Stimulated activated CD4-positive, alpha-beta T cell treated with anti-CD3 and anti-CD28 coated beads, TNF-alpha, amount 100 ng/mL, for 4 hours (primary cell): ENCODE results near the gene CES5A.
"Not testable (repeated sequence)": the region's sequence is repeated elsewhere in the genome, so short reads cannot be mapped to it uniquely, and the experiment has no call there.

Experiments used
- DNase-seq, 3 experiments: peaks; one replicate each; pipeline ENCODE4 v3.0.0-alpha.2; 2020; ENCODE audit warnings: low read depth in 3 of 3

Gene CES5A

DNA sequence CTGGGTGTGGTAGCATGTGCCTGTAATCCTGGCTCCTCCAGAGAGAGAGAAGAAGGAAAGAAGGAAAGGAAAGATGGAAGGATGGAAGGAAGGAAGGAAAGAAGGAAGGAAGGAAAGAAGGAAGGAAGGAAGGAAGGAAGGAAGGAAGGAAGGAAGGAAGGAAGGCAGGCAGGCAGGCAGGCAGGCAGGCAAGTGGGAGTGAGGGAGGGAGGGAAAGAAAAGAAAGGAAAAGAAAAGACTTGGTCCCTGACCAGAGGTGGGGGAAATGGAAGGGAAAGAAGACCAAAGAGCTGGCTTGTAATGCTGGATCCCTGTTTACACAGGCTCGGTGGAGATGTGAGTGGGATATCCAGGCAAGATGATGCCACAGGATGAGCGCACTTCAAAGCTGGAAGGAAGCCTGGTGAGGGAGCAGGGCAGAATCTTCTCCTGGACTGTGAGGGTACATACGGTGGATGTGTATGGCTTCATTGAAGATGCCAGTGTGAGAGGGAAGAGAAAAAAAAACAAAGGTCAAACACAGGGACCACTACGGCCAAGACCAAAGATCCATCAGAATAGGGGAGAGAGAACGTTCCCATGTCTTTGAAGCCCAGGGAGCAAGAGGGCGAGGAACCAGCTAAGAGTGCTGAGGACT is 44.4 kb downstream of the CES5A start:
- no peak for DNase-seq

DNA sequence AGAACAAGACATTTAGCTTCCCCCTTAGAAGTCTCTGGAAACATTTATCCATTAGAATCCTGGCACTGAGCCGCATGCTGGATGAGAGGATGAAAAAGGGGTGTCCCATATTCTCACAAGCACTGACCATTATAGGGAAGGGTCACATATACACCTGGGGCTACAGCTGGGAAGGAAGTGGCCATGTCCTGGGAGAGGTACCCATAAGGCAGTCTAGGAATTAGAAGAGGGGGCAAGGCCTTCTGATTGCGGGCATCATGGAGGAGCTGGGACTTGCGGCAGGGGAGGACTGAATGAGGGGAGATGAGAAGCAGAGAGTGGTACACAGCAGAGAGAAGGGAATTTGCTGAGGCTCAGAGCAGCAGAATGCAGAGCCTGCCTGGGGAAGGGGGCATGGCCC is 45.9 kb downstream of the CES5A start:
- DNase-seq, result not testable (repeated sequence)

DNA sequence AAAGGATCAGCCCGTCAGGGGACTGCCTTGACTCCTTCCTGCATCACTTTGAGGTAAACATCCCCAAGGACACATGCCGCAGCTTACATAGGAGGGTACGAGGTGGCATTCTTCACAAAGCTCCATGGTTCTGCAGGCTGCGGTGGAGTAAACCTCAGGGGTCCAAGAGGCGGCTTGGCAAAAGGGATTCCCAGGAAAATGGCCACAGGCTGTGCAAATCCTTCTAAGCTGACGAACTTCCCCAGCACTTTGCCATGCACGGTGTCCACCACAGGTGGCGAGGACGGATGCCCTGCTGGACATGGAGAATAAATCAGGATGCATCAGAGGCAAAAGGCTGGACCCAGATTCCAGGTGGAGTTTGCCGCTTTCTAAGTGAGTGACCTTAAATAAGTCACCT is 46.5 kb downstream of the CES5A start:
- DNase-seq, result no peak

DNA sequence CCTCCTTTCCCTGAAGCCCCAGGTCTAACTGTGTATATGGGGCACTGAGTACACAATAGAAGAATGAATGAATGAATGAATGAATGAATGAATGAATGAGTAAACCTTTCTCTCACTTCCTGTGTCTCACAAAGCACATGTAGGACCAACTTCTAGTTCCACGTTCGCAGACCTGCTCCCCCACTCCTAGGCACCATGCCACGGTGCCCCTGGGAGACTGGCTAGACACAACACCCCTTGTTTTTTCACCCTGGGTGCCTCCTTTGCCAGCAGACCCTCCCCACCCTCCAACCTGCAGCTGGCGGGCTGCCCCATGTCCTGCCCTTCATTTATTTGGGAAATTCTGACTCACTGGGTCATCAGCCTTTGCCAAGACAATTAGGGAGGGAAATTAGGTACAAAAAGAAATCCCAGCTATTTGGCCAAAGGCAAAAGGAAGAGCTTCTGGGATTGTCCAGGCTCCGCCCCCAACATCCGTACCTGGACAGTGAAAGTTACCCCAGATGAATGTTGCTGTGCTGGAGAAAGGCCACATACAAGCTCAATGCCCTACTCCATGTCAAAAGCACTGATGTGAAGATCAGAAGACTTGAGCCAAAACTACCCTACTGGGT is 50.0 kb downstream of the CES5A start:
- DNase-seq, result no peak

DNA sequence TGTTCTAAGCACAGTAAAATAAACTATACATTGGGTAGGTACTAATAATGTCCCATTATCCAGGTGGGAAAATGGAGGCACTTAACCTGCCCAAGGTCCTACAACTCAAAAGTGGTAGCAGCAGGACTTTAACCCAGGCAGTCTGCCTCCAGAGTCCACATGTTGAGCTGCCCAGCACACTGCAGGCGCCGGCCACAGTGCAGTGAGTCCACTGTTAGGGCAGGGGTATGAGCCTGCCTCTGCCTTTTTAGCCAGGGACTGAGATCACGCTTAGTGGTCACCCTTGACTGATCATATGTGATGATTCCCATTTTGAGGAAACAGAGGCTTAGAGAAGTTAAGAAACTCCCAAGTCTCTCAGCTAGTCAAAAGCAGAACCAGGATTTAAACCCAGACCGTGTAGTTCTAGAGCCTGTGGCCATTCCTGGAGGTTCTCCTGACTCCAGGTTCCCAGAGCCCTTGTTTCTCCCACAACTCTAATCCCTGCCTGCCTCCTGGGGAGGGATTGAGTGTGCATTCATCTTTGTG is 50.6 kb downstream of the CES5A start:
- DNase-seq, result no peak

DNA sequence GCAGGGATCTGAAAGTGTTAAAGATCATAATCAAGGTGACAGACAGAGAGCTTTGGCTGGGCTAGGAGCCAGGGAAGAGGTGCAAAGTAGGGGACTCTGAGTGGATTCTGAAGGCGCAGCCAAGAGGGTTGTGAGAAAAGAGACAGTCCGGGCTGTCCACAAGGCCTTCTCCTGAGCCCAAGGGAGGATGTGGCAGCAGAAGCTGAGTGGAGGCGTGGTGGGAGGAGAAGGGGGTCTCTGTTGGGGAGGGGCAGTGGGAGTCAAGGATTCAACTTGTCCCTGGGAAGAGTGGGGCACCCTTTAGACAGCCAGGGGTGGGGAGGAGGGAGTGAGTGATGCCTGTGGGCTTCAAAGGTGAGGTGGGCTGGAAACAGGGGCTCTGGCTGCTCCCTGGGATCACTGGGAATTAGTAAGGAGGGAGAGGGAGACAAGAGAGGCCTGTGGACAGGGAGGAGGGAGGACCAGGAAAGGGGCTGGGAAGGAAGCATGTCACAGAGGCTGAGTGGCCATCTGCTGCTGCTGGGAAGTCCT is 52.8 kb downstream of the CES5A start:
- DNase-seq, result no peak

DNA sequence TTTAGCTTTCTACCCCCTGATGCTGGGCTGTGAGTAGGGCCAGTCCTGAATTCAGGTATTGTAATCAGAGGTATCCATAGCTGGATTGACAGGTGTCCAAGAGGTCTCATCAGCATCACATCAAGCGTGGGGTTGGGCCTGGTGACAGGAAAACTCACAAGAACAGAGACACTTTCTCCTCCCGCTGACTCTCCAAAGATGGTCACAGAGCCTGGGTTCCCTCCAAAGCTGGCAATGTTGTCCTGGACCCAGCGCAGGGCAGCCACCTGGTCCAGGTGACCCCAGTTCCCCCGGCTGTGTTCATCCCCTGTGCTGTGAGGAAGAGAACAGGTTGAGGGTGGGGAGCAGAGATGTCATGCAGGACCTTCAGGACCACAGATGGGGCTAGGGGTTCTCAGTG is 54.0 kb downstream of the CES5A start:
- no peak for DNase-seq

DNA sequence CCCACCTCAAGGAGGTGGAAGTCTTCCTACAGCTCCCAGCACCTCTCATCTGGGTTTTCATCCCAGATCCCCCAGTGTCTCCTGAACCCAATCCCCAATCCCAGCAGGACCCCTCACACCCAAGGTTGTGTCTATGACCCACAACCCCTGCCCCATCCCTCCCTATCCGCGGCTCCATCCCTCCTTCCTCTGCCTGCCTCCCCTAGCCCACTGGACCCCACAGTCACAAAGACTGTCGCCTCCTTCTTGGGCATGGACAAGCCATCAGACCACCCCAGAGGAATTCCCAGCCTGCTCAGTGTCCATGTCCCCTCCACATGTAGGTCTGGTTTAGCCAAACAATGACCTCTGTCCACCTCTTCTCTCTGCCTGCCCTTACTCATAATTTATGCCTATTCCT is 54.6 kb downstream of the CES5A start:
- no peak for DNase-seq

DNA sequence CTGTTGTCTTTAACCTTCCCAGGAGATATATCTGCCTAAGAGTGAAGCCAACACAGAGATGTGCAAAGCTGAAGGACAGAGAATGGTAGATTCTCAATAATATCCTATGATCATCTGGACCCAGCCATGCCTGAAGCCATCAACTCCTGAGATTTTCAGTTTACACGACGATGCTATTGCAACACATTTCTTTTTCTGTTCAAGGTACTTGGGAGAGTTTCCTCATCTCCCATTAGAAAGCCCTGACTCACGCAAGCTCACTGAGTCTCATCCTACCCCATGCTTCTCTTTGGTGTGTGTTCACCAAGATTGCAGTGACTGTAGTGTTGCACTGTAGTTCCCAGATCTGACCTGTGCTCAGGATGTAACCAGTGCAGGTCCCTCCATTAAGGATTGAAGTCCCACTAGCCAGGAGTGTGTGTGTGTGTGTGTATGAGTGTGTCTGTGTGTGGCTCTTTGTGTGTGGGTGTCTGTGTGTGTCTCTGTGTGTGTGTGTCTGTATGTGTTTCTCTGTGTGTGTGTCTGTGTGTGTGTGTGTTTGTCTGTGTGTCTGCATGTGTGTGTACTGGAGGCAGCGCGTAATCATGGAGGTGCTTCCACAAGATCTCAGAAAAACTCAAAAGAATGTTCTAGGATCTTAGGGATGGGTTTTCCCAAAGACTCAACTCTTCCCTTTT is 57.8 kb downstream of the CES5A start:
- no peak for DNase-seq

DNA sequence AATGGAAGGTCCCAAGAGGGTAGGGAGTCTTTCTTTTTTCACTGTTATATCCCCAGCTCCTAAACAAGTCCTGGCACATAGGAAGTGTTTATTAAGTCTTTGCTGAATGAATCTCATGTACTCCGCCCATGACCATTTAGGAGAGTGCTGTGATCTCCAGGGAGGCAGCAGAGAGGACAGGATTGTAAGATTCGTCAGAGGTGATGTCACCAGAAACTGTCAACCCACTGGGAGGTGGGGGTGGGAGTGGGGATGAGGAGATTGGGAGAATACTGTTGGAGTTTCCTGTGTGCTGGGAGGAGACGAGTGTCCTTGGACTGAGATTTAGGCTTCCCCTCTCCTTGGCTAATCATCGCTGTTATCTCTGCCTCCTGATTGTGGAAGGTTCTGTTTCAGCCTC is 59.0 kb downstream of the CES5A start:
- DNase-seq, result not testable (repeated sequence)

DNA sequence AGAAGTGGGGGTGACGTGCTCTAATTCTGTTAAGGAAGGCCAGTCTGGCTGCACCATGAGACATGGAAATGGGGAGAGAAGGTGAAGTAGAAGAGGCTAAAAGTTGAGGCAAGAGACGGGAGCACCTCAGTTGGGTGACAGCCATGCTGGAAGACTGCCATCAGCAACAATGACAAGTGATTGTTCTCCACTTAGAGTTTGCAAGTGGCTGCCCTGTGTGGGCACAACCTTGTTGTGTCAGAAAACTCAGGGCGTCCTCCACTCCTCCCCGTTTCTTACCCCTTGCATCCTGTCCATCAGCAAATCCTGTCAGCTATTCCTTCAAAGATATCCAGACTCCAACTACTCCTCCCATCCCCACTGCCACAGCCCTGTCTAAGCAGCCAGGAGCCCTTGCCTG is 59.9 kb downstream of the CES5A start:
- no peak for DNase-seq

DNA sequence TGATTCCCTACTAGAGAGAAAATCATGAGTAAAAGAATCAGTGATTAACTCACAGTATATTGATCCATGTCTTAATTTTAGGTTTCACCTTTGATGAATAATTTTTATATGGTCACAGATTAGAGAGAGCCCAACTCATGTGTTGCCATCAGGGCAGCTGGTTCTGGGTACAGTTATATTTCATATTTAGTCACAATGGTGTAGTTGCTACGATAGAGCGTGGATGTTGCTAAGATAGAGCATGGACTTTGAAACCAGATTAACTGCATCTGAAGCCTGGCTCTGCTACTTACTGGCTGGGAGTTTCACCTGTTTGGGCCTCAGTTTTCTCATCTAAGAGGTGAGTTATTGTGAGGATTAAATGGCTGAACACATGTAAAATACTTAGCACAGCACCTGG is 61.0 kb downstream of the CES5A start:
- DNase-seq, result not testable (repeated sequence)

DNA sequence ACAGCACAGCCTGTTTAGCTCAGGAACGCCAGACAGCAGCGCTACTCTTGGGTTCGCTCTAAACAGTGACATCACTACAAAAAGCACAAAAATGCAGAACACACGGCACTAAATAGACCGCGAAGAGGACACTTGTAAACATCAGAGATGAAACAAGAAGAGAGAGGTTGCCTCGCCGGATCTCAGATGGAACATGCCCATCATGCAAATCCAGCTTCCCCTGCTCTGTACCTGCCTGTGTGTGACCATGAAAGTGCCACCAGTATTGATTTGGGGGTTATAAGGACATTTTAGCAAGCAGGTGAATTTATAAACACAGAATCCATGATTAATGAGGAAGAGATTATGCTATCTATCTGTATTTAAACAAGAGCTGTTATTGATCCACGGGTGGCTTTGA is 61.4 kb downstream of the CES5A start:
- not testable (repeated sequence) for DNase-seq

DNA sequence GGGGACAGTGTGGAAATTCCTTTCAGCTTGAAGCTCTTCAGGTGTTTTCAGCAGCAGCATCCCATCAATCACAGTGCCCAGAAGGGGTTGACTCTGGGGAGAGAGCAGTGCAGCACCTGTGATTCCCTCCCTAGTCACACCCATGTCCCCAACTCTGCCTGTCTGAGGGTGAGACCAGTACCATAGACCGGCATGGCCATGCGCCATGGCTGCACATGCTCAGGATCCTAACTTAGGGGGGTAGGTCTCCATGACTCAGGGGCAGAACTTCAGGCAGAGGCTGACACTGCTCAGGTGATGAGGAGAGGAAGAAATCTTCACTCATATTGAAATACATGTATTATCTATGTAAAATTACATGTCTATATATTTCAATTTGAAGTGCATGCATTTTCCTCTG is 62.2 kb downstream of the CES5A start:
- no peak for DNase-seq

DNA sequence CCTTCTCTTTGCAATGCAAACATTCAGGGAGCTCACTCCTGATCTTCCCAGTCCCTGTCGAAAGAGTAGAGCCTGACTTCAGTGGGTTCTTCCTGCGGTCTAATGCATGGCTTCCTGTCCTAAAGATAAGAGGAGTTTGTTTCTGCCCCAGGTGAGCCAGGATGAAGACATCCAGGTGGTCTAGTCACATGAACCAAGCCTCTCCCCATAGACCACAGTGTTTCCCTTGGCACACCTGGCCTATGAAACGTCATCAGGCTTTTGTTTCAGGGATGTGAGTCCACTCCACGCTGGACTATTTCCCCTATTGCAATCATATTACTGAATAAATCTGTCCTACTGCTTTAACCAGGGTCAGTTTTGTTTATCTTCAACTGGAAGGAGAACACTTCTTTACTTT is 63.4 kb downstream of the CES5A start:
- no peak for DNase-seq

DNA sequence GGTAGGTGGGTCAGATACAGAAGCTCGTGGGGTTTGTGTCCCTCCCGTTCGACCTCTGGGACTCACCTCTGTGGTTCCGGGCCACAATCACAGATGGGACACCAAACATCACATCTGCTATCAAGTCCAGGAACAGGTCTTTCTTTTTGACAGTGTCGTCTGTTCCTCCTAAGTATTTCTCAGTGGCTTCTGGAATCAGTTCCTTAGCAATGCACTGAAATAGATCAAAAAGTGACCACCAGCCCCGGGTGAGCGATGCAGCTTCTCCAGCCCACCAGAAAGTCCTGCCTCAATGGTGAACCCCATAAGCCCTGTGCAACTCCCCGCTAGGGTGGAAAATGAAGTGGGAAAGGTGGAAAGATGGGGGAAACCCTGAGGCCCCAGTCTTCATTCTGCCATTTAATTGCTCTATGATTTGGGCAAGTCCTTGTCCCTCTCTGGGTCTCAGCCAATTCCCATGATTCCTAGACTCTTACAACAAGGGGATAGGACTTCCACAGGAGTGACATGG is 64.7 kb downstream of the CES5A start:
- no peak for DNase-seq

DNA sequence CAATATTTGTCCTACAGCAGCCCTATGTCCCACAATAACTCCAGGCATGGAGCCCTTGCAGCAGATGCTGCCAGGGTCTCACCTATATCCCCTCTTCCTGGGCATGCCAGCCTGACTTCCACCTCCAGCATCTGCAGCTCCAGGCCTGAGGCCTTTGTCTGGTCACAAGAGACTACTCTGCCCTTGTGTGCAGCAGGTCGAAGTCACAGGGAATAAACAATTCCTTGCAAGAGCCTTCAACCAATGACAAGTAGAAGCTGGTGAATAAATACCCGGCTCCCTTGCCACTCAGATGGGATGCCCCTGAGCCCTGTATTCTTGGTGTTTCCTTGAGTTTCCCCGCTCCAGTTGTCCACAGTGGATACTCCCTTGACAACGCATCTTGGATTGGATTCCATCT is 65.3 kb downstream of the CES5A start:
- DNase-seq, result no peak

DNA sequence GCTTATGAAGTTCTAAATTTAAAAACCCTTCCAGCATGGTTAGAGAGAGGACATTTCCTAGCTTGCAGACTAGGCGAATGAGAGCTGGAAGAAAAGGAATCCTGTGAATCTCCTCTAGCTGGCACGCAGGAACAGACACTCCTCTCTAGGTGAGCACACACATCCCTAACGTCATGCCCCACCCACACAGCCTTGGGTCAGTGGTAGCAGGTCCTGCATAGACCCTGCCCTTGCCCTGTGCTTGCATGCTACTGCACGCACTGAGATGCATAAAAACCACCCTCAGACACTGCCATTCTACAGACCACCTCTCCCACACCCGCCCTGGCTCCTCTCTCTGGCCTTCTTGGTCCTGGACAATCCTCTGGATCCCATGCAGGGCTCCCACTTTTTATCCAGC is 65.8 kb downstream of the CES5A start:
- DNase-seq, result no peak

DNA sequence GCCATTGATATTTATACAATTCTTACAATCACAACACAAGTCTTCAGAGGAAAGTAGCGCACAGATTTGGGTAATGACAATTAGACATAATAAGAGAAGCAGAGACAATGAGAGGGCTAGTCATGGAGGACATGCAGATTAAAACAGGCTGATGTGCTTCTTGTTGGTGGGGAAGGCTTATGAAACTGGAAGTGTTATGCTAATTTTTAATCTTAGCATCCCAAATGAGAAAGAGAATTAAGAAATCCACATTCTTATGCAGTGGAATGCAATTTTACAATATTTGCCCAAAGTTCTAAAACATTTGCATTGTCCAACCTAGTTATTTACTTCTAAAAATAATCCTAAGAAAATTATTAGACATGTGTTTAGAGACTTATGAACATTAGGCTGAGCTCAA is 66.9 kb downstream of the CES5A start:
- DNase-seq, result not testable (repeated sequence)

DNA sequence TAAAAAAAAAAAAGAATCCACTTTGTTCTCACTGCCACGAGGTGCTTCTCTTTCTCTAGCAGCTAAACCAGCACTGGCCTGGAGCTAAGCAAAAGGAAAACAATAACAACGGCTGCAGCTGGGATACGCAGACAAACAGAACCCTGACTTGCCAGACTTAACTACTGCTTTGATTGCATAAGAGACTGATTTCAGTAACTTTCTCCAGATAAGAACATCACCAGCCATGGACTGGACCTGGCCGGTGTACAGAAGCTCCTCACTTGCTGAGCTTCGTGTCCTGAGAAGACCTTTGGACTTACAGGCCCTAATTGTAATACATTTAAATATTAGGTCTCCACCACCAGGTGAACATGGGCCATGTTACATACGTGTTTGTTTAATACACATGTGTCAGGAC is 70.1 kb downstream of the CES5A start:
- not testable (repeated sequence) for DNase-seq

DNA sequence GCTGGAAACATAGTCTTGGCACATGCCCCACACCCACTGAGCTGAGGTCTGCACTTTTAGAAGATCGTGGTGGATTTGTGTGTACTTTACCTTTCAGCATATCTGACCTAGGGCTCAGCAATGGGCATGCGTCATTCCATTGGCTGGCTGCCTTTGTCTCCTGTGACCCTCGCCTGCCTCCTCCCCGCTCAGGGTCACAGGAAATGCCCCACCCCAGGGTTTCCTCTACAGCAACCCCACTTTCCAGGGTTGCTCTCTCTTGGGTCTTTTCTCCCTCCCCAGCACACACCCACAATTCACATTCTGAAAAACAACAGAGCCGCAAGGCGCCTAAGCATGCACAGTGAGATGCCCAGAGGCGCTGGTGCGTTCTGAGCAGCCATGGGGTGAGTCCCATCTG is 71.5 kb downstream of the CES5A start:
- not testable (repeated sequence) for DNase-seq
